Tibial artery (tissue), 4 donors: ENCODE data around the gene SLC9A5.

Source experiments
- DNase-seq, 2 donors: peaks; one replicate each; pipeline ENCODE4 v3.0.0-alpha.2; 2019
- H3K27ac ChIP-seq, 2 donors: fragments of 200-600 bp; sonication (generic) in 1 of 2; 1 replicate in 1 of 2; 2 replicates in 1 of 2; pipeline ENCODE4 v1.5.1; 2018 to 2019; ENCODE audit warnings: mild to moderate bottlenecking in 1 of 2
- H3K27me3 ChIP-seq, 2 donors: fragments of 200-600 bp; sonication (generic) in 1 of 2; one replicate each; pipeline versions ENCODE4 v1.5.1 to v1.6.0; 2016 to 2019
- H3K36me3 ChIP-seq, 3 donors: fragments of 200-600 bp; sonication (generic) in 2 of 3; one replicate each; pipeline ENCODE4 v1.5.1; 2016 to 2019; ENCODE audit warnings: mild to moderate bottlenecking in 2 of 3
- H3K4me1 ChIP-seq, 4 donors: fragments of 200-600 bp; sonication (generic) in 2 of 4; 1 replicate in 3 of 4; 2 replicates in 1 of 4; pipeline ENCODE4 v1.5.1; 2016 to 2019
- H3K4me3 ChIP-seq, 2 donors: fragments of 200-600 bp; sonication (generic) in 1 of 2; 1 replicate in 1 of 2; 2 replicates in 1 of 2; pipeline ENCODE4 v1.5.1; 2018 to 2019; ENCODE audit warnings: mild to moderate bottlenecking in 2 of 2
- H3K9me3 ChIP-seq, 3 donors: fragments of 200-600 bp; sonication (generic) in 1 of 3; one replicate each; pipeline ENCODE4 v1.5.1; 2016 to 2019
- CTCF ChIP-seq, 2 experiments: fragments of 200-600 bp in 1 of 2; fragments of 450-650 bp in 1 of 2; IDR thresholded peaks; one replicate each; pipeline ENCODE4 v1.5.1; 2017 to 2019; ENCODE audit warnings: antibody characterized with exemption in 2 of 2, mild to moderate bottlenecking in 1 of 2, moderate library complexity in 1 of 2
- intact Hi-C: fragments of 100-400 bp; cut with DNase I; formaldehyde crosslinking; loops from one replicate; pipeline ENCODE4 v1.15.0; 2023; ENCODE audit warnings: low total_unique reads

Gene SLC9A5

DNA sequence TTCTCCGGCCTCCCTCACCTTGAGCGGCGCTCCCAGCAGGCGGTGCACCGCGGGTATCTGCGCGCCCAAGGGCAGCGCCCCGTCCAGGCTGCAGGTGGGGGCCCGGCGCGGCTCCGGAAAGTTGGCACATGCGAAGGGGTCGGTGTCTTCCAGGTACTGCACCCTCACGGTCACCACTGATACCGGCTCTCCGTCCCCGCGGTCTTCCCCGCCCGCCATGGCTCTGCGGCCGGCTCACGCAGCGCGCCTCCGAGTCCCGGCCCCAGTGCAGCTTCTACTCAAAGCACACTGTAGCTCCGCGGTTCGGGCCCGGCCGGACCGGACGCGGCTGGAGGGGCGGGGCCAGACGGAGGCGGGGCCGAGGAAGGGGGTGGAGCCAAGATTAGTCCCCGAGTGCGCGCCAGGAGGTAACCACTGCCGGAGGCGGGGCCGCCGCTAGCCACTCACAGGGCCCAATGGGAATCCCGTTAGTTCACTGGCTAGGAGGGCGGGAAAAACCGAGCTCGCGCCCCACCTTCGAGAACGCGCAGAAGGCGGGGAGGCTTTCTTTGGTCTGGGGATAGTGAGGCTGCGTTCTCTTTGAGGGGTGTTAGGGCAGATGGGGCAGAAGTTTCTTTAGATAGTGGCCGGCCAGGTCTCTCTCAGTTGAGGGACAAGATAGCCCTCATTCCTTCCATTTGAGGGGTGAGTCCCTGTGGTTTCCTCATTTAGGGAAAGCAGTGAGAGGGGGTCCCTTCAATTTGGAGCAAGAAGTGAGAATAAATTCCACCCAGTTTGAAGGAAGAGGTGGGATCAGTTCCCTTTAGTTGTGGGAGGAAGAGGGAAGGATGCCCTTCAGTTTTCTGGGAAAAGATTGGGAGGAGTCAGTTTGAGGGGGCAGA, 1.3 kb upstream of the SLC9A5 start, which contains the start of gene FHOD1:
FHOD1 (minus strand) TSS at position 290 of the 881 bp plus-strand sequence; CDS start at position 219, 71 bp downstream.
- Histone ChIP-seq H3K9me3 (no peaks in the 10 kb centered on the region), H3K36me3 (no peaks in the 10 kb centered on the region), H3K4me3 (peak within 1 kb of the TSS; percentile 70 to 74), H3K4me1 (peaks cover 0 to 60% (median 48%) of the 10 kb centered on the region in 4 donors), H3K27me3 (peaks cover 0 to 36% of the 10 kb centered on the region in 2 donors), H3K27ac (peak within 1 kb of the TSS; percentile 75 to 83)
- intact Hi-C loops, result no loop called here
- TF ChIP-seq CTCF (IDR thresholded peaks at IDR 0.05), result no peak
- DNase-seq, result peak; percentile 97 to 99

DNA sequence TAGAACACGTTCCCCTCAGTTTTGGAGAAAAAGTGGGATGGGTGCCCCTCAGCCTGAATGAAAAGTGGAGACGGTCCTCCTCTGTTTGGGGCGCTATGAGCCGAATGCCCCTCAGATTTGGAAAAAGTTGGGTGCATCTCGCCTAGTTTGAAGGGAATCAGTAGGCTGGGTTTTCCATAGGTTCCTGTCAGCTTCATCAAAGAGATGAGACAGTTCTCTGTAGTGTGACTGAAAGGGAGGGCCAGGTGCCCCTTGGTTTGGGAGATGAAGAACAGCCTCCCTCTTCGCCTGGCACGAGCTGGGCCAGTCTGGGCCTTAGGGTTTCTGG, 742 bp upstream of the SLC9A5 start:
- Histone ChIP-seq H3K4me3 (peak overlapping the region; percentile 70 to 74), H3K27me3 (peaks cover 0 to 39% of the 10 kb centered on the region in 2 donors), H3K27ac (peak overlapping the region in 1 of 2 donors; percentile 83), H3K9me3 (no peaks in the 10 kb centered on the region), H3K36me3 (no peaks in the 10 kb centered on the region), H3K4me1 (peaks cover 0 to 58% (median 48%) of the 10 kb centered on the region in 4 donors)
- intact Hi-C loops, result no loop called here
- DNase-seq, result peak in 1 of 2 donors; percentile 28
- no peak for TF ChIP-seq CTCF (IDR thresholded peaks at IDR 0.05)

- peak overlapping the region in 1 of 2 donors; percentile 6 for H3K27ac ChIP-seq
- DNase-seq, result peak in 1 of 2 donors; percentile 17
- intact Hi-C loops, result no loop called here
- H3K4me3 ChIP-seq, result peak overlapping the region; percentile 39 to 70
- H3K36me3 ChIP-seq, result no peaks in the 10 kb centered on the region
- no peak for TF ChIP-seq CTCF (IDR thresholded peaks at IDR 0.05)
- peaks cover 0 to 41% of the 10 kb centered on the region in 2 donors for H3K27me3 ChIP-seq
- no peaks in the 10 kb centered on the region for H3K9me3 ChIP-seq
- peaks cover 0 to 48% (median 40%) of the 10 kb centered on the region in 4 donors for H3K4me1 ChIP-seq
Observed at GRCh38 chr16:67249178-67250044, 632 bp downstream of the SLC9A5 start.

DNA sequence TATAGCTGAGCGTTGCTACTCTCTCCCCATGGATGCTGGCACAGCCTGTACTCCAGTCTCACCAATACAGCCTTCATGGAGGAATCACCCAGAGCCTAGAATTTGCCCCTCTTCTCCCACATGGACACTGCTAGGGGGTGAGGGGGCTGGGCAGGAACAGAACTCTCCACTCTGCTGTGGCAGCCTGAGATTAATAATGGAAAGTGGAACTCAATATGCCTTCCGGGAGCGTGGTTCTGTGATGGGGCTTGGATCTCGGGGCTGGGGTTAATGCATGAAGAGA, 1.2 kb downstream of the SLC9A5 start:
- peak in 1 of 2 donors; percentile 10 for DNase-seq
- Histone ChIP-seq H3K36me3 (no peaks in the 10 kb centered on the region), H3K9me3 (no peaks in the 10 kb centered on the region), H3K4me3 (no peak overlapping the region), H3K4me1 (peaks cover 0 to 42% (median 34%) of the 10 kb centered on the region in 4 donors), H3K27me3 (peaks cover 0 to 46% of the 10 kb centered on the region in 2 donors), H3K27ac (no peak overlapping the region)
- no peak for TF ChIP-seq CTCF (IDR thresholded peaks at IDR 0.05)
- intact Hi-C loops, result no loop called here

- intact Hi-C loops, result no loop called here
- TF ChIP-seq CTCF (IDR thresholded peaks at IDR 0.05), result no peak
- Histone ChIP-seq H3K4me3 (no peak overlapping the region), H3K27ac (no peak overlapping the region), H3K36me3 (no peaks in the 10 kb centered on the region), H3K4me1 (peaks cover 0 to 22% (median 16%) of the 10 kb centered on the region in 4 donors), H3K9me3 (no peaks in the 10 kb centered on the region), H3K27me3 (peaks cover 0 to 65% of the 10 kb centered on the region in 2 donors)
- DNase-seq, result peak in 1 of 2 donors; percentile 11
Observed at GRCh38 chr16:67252609-67253497, 4.1 kb downstream of the SLC9A5 start.
